Sigmoid colon (tissue), 7 donors: Measurements from ENCODE around the gene IQCK. TPM values are rescaled to one million over a fixed set of nuclear protein-coding genes. Genes with fewer than 3 reads are reported as not detected.

Source experiments
- DNase-seq: peaks from one replicate; pipeline ENCODE4 v3.0.0-alpha.2; 2019
- H3K27ac ChIP-seq, 4 donors: fragments of 200-600 bp; sonication (generic); one replicate each; pipeline ENCODE4 v1.5.1; 2016 to 2019; ENCODE audit warnings: mild to moderate bottlenecking in 1 of 4
- H3K27me3 ChIP-seq, 3 donors: fragments of 200-600 bp; sonication (generic); one replicate each; pipeline ENCODE4 v1.5.1; 2019; ENCODE audit warnings: mild to moderate bottlenecking in 1 of 3
- H3K36me3 ChIP-seq, 4 donors: fragments of 200-600 bp; sonication (generic); one replicate each; pipeline ENCODE4 v1.5.1; 2016 to 2019
- H3K4me1 ChIP-seq, 4 donors: fragments of 200-600 bp; sonication (generic); one replicate each; pipeline ENCODE4 v1.5.1; 2017 to 2019
- H3K4me3 ChIP-seq, 4 donors: fragments of 200-600 bp; sonication (generic); one replicate each; pipeline ENCODE4 v1.5.1; 2017 to 2019; ENCODE audit warnings: mild to moderate bottlenecking in 2 of 4, moderate library complexity in 1 of 4
- H3K9me3 ChIP-seq, 4 donors: fragments of 200-600 bp in 3 of 4; sonication (generic) in 3 of 4; one replicate each; pipeline versions ENCODE4 v1.5.1 to v1.6.1; 2013 to 2019
- EP300 ChIP-seq, 4 donors: sonication (generic); formaldehyde crosslinking; IDR thresholded peaks; one replicate each; pipeline ENCODE4 v1.6.1; 2017; ENCODE audit warnings: antibody characterized with exemption in 4 of 4
- POLR2A ChIP-seq, 2 donors: fragments of 450-650 bp; IDR thresholded peaks; one replicate each; pipeline ENCODE4 v1.6.1; 2016; ENCODE audit warnings: antibody characterized with exemption in 2 of 2, mild to moderate bottlenecking in 2 of 2, moderate library complexity in 2 of 2
- POLR2AphosphoS5 ChIP-seq, 4 donors: sonication (generic); formaldehyde crosslinking; IDR thresholded peaks; one replicate each; pipeline ENCODE4 v1.6.1; 2017; ENCODE audit warnings: antibody characterized with exemption in 4 of 4
- WGBS, 2 donors: extraction: QIAGEN DNeasy Blood & Tissue Kit; methylation state at CpG; one replicate each; pipeline ENCODE4 v1.1.7; 2013; 5-methylcytosine and 5-hydroxymethylcytosine counted together
- intact Hi-C: fragments of 100-400 bp; cut with DNase I; formaldehyde crosslinking; loops from one replicate; pipeline ENCODE4 v1.15.1; 2023
- polyA plus RNA-seq, 3 donors: library from polyadenylated mRNA; stranded (reverse); fragments of 200-250 nt; gene quantifications; one replicate each; pipeline ENCODE4 v1.2.3, GENCODE V29; 2013
- total RNA-seq, 4 donors: library from RNA; depleted of rRNA; stranded (reverse); fragments of >200 nt; gene quantifications; one replicate each; pipeline ENCODE4 v1.1.0, GENCODE V29; 2016
- TF ChIP-seq, protein P1 (sequence below), 4 experiments: fragments of 450-650 bp in 3 of 4; fragments of 200-600 bp in 1 of 4; IDR thresholded peaks; one replicate each; pipeline ENCODE4 v1.5.1; 2016 to 2019; ENCODE audit warnings: antibody characterized with exemption in 4 of 4, mild to moderate bottlenecking in 3 of 4, moderate library complexity in 2 of 4
- donor health status: healthy with polysubstance abuse.
- donor health status: Bipolar disorder and iron deficiency.
- donor health status: healthy.

IQCK gene
- total and polyA plus RNA-seq, 7 donors = 5.1 to 16.6 (median 10.3) TPM

DNA sequence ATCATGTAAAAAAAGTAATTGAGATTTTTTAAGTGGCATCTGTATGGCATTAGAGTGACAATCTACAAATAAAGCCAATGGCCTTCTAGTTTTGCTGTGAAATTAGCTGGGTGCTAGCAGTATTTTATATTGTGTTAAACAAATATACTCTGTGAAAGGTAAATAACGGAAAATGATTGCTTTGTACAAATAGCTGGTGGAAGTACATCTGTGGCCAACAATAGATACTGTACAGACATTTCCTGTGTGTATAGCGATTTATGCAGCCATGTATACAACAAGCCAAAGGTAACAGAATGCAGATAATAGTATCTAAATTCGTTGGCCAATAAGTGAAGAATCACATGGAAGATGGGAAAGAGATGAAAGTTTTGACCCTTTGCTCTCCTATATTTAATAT, 26.6 kb downstream of the IQCK start:
- Histone ChIP-seq H3K27me3 (no peaks in the 10 kb centered on the region), H3K4me1 (no peaks in the 10 kb centered on the region), H3K9me3 (no peaks in the 10 kb centered on the region), H3K27ac (no peak overlapping the region), H3K36me3 (no peaks in the 10 kb centered on the region), H3K4me3 (no peak overlapping the region)
- DNase-seq = no peak
- TF ChIP-seq POLR2A (IDR thresholded peaks at IDR 0.05) (no peak), EP300 (IDR thresholded peaks at IDR 0.05) (no peak), POLR2AphosphoS5 (IDR thresholded peaks at IDR 0.05) (no peak)
- TF ChIP-seq, protein P1, sequence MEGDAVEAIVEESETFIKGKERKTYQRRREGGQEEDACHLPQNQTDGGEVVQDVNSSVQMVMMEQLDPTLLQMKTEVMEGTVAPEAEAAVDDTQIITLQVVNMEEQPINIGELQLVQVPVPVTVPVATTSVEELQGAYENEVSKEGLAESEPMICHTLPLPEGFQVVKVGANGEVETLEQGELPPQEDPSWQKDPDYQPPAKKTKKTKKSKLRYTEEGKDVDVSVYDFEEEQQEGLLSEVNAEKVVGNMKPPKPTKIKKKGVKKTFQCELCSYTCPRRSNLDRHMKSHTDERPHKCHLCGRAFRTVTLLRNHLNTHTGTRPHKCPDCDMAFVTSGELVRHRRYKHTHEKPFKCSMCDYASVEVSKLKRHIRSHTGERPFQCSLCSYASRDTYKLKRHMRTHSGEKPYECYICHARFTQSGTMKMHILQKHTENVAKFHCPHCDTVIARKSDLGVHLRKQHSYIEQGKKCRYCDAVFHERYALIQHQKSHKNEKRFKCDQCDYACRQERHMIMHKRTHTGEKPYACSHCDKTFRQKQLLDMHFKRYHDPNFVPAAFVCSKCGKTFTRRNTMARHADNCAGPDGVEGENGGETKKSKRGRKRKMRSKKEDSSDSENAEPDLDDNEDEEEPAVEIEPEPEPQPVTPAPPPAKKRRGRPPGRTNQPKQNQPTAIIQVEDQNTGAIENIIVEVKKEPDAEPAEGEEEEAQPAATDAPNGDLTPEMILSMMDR (IDR thresholded peaks at IDR 0.05) = no peak
- intact Hi-C loops = no loop called here
- 16 to 60% methylated on average over 3 of the region's 3 CpGs for WGBS, 2 donors

DNA sequence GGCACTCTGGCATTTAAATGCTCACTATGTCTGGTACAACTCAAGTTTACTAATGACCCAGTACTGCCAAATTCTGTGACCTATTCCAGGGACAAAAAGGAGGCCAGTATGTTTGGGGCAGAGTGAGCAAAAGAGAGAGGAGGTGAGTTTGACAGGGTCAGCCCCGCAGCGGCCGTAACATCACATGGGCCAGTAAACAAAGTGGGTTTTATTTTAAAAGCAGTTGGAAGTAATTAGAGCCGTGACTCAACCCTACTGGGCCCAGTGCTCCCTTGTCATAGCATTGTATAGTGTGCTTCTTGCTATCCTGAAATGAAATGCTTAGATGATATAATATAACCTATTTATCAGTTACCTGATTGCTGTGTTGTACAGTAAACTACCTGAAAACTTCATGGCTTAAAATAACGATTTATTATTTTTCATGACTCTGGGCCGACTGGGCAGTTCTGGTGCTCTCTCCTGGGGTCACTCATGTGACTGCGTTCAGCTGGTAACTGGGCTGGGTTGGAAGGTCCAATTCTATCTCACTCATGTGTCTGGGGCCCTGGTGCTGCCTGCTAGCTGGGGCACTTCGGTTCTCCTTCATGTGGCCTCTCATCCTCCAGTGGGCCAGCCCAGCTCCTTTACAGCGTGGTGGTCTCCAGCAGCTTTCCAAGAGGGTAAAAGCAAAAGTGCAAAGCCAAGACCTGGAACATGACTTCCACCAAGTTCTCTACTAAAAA, 27.4 kb downstream of the IQCK start:
- Histone ChIP-seq H3K4me3 (no peak overlapping the region), H3K27ac (no peak overlapping the region), H3K9me3 (no peaks in the 10 kb centered on the region), H3K27me3 (no peaks in the 10 kb centered on the region), H3K36me3 (no peaks in the 10 kb centered on the region), H3K4me1 (no peaks in the 10 kb centered on the region)
- whole genome bisulfite sequencing, 2 donors = 80 to 86% methylated on average over 9 of the region's 9 CpGs
- TF ChIP-seq, protein P1 (IDR thresholded peaks at IDR 0.05) = no peak
- TF ChIP-seq POLR2A (IDR thresholded peaks at IDR 0.05) (no peak), EP300 (IDR thresholded peaks at IDR 0.05) (no peak), POLR2AphosphoS5 (IDR thresholded peaks at IDR 0.05) (no peak)
- intact Hi-C loops = no loop called here
- DNase-seq = no peak

DNA sequence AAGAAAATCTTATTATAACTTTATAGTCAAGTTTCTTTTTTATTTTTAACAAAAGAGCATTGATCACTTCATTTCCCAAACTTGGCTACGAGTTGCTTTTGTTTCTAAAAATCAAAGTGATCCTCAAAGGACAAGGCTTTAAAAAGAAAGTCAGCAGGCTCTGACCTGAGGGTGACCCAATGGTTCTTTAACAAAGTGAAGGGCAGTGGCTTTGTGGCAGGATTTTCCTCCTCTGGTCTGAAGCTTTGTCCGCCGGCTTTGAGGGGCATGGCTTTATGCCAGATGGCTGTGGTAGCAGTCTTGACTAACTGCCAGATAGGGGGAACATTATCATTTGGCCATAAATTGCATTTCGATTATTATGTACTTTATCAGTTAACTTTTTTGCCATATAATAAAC, 28.5 kb downstream of the IQCK start:
- Histone ChIP-seq H3K9me3 (no peaks in the 10 kb centered on the region), H3K4me1 (no peaks in the 10 kb centered on the region), H3K27me3 (no peaks in the 10 kb centered on the region), H3K4me3 (no peak overlapping the region), H3K36me3 (no peaks in the 10 kb centered on the region), H3K27ac (no peak overlapping the region)
- DNase-seq = no peak
- WGBS, 2 donors = 54 to 77% methylated on average over 4 of the region's 4 CpGs
- intact Hi-C loops = no loop called here
- TF ChIP-seq, protein P1 (IDR thresholded peaks at IDR 0.05) = no peak
- TF ChIP-seq EP300 (IDR thresholded peaks at IDR 0.05) (no peak), POLR2A (IDR thresholded peaks at IDR 0.05) (no peak), POLR2AphosphoS5 (IDR thresholded peaks at IDR 0.05) (no peak)

DNA sequence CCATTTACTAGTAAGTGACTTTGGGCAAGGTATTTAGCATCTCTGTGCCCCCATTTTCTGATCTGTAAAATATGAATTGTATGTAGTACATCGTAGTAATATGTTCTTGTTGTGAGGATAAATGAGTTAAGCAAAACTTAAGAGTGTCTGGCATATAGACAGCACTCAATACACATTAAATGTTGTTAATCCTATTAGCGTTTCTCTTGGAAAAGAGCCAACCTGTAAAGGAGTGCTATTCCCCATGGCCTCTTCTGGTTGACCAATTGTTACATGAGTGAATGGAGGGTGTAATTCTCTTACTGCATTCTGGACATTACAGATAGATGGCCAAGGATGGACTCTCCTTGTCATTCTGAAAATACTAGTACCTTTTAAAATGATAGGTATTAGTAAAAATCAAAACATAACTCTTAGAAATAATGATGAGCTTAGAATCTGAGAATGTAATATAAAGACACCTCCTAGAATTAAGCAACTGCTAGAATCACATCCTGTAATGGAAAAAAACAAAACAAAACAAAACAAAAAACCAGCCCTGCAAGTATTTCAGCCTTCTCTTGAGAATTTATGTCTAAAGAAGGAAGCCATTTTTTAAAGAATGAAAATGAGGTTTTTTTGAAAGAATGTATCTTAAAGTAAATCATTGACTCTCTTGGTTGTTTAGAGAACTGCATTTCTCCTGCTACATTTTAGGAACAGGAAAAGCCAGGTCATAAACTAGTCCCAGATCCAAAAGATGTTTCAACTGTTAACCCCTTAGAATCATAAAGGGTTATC, 30.5 kb downstream of the IQCK start:
- Histone ChIP-seq H3K4me1 (no peaks in the 10 kb centered on the region), H3K27me3 (no peaks in the 10 kb centered on the region), H3K27ac (no peak overlapping the region), H3K9me3 (no peaks in the 10 kb centered on the region), H3K36me3 (no peaks in the 10 kb centered on the region), H3K4me3 (no peak overlapping the region)
- WGBS, 2 donors = 50 to 62% methylated on average over 2 of the region's 2 CpGs
- no peak for DNase-seq
- intact Hi-C loops = no loop called here
- TF ChIP-seq POLR2AphosphoS5 (IDR thresholded peaks at IDR 0.05) (no peak), POLR2A (IDR thresholded peaks at IDR 0.05) (no peak), EP300 (IDR thresholded peaks at IDR 0.05) (no peak)
- TF ChIP-seq, protein P1 (IDR thresholded peaks at IDR 0.05) = no peak
